Measurements from ENCODE around the gene HOXD10.
A peak's percentile ranks its signal among the peaks of the same experiment; 100 is the strongest.

HOXD10 gene

GRCh38 chr2:176096986-176097819 is 19.4 kb upstream of the HOXD10 start:
- no peaks in the 10 kb centered on the region for H3K36me3 ChIP-seq (ENCODE audit: low read depth)
- peak overlapping the region; percentile 45 for H3K4me3 ChIP-seq (ENCODE audit: severe bottlenecking)
- TF ChIP-seq CTCF (IDR thresholded peaks at IDR 0.05; ENCODE audit: poor library complexity, severe bottlenecking), result peak; percentile 95
- no peak overlapping the region for H3K27ac ChIP-seq (ENCODE audit: poor library complexity, severe bottlenecking)
- DNase-seq (ENCODE audit: low spot score) (no peak), ATAC-seq (ENCODE audit: low read depth) (peak; percentile 85)
- H3K4me1 ChIP-seq (ENCODE audit: insufficient read depth, poor library complexity, severe bottlenecking), result no peaks in the 10 kb centered on the region
- H3K27me3 ChIP-seq (ENCODE audit: insufficient read depth, poor library complexity, severe bottlenecking), result peaks cover 60% of the 10 kb centered on the region
- no peaks in the 10 kb centered on the region for H3K9me3 ChIP-seq (ENCODE audit: severe bottlenecking)

- Histone ChIP-seq H3K27ac (ENCODE audit: poor library complexity, severe bottlenecking) (no peak overlapping the region), H3K4me1 (ENCODE audit: insufficient read depth, poor library complexity, severe bottlenecking) (no peaks in the 10 kb centered on the region), H3K27me3 (ENCODE audit: insufficient read depth, poor library complexity, severe bottlenecking) (peaks cover 55% of the 10 kb centered on the region), H3K36me3 (ENCODE audit: low read depth) (no peaks in the 10 kb centered on the region), H3K4me3 (ENCODE audit: severe bottlenecking) (peak overlapping the region; percentile 45), H3K9me3 (ENCODE audit: severe bottlenecking) (no peaks in the 10 kb centered on the region)
- DNase-seq (ENCODE audit: low spot score), result no peak
- ATAC-seq (ENCODE audit: low read depth), result peak; percentile 20; the same call in 2 of the 3 replicates
- peak; percentile 66 for TF ChIP-seq CTCF (IDR thresholded peaks at IDR 0.05; ENCODE audit: poor library complexity, severe bottlenecking)
Observed at GRCh38 chr2:176097820-176098365, 18.7 kb upstream of the HOXD10 start.

- no peak overlapping the region for H3K27ac ChIP-seq (ENCODE audit: poor library complexity, severe bottlenecking)
- no peaks in the 10 kb centered on the region for H3K9me3 ChIP-seq (ENCODE audit: severe bottlenecking)
- DNase-seq (ENCODE audit: low spot score) (no peak), ATAC-seq (ENCODE audit: low read depth) (no peak)
- no peaks in the 10 kb centered on the region for H3K36me3 ChIP-seq (ENCODE audit: low read depth)
- TF ChIP-seq CTCF (IDR thresholded peaks at IDR 0.05; ENCODE audit: poor library complexity, severe bottlenecking), result no peak
- no peak overlapping the region for H3K4me3 ChIP-seq (ENCODE audit: severe bottlenecking)
- no peaks in the 10 kb centered on the region for H3K4me1 ChIP-seq (ENCODE audit: insufficient read depth, poor library complexity, severe bottlenecking)
- H3K27me3 ChIP-seq (ENCODE audit: insufficient read depth, poor library complexity, severe bottlenecking), result peaks cover 49% of the 10 kb centered on the region
Observed at GRCh38 chr2:176098366-176099158, 18.0 kb upstream of the HOXD10 start.

GRCh38 chr2:176099159-176099727 is 17.3 kb upstream of the HOXD10 start:
- no peak for TF ChIP-seq CTCF (IDR thresholded peaks at IDR 0.05; ENCODE audit: poor library complexity, severe bottlenecking)
- DNase-seq (ENCODE audit: low spot score) (no peak), ATAC-seq (ENCODE audit: low read depth) (no peak)
- Histone ChIP-seq H3K27ac (ENCODE audit: poor library complexity, severe bottlenecking) (no peak overlapping the region), H3K27me3 (ENCODE audit: insufficient read depth, poor library complexity, severe bottlenecking) (peaks cover 42% of the 10 kb centered on the region), H3K4me3 (ENCODE audit: severe bottlenecking) (no peak overlapping the region), H3K4me1 (ENCODE audit: insufficient read depth, poor library complexity, severe bottlenecking) (no peaks in the 10 kb centered on the region), H3K9me3 (ENCODE audit: severe bottlenecking) (no peaks in the 10 kb centered on the region), H3K36me3 (ENCODE audit: low read depth) (no peaks in the 10 kb centered on the region)

All from RWPE2 (cell line).